ENCODE results near the gene ARMC8.
A peak's percentile ranks its signal among the peaks of the same experiment; 100 is the strongest.

ARMC8 gene

DNA sequence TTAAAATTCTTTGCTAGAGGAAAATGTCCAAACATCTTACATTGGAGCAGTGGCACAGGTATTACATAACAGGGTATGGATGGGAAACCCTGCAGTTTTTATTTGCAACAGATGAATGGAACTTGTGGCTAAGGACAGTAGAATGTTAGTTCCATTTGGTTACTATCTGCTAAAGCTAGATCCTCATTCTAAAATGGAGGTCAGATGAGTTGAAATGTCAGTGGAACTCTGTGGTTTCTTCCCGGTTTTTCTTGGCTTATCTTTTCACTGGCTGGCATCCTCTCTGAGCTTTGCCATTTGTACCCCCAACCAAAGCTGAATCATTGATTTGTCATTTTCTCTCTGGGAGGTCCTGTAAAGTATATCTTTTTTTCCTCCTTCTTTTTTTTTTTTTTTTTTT, 68.9 kb downstream of the ARMC8 start:
- TF ChIP-seq, protein P1, sequence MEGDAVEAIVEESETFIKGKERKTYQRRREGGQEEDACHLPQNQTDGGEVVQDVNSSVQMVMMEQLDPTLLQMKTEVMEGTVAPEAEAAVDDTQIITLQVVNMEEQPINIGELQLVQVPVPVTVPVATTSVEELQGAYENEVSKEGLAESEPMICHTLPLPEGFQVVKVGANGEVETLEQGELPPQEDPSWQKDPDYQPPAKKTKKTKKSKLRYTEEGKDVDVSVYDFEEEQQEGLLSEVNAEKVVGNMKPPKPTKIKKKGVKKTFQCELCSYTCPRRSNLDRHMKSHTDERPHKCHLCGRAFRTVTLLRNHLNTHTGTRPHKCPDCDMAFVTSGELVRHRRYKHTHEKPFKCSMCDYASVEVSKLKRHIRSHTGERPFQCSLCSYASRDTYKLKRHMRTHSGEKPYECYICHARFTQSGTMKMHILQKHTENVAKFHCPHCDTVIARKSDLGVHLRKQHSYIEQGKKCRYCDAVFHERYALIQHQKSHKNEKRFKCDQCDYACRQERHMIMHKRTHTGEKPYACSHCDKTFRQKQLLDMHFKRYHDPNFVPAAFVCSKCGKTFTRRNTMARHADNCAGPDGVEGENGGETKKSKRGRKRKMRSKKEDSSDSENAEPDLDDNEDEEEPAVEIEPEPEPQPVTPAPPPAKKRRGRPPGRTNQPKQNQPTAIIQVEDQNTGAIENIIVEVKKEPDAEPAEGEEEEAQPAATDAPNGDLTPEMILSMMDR (IDR thresholded peaks at IDR 0.05; ENCODE audit: insufficient read depth, low read depth, low read length, missing control alignments), result no peak
- DNase-seq (ENCODE audit: low read depth), result no peak
- H3K4me3 ChIP-seq (ENCODE audit: low read depth, low read length), result no peak overlapping the region

- peak; percentile 6 for DNase-seq (ENCODE audit: low read depth)
- TF ChIP-seq, protein P1 (IDR thresholded peaks at IDR 0.05; ENCODE audit: insufficient read depth, low read depth, low read length, missing control alignments), result no peak
- no peak overlapping the region for H3K4me3 ChIP-seq (ENCODE audit: low read depth, low read length)
These were observed 70.9 kb downstream of the ARMC8 start for GRCh38 chr3:138257986-138258385.

DNA sequence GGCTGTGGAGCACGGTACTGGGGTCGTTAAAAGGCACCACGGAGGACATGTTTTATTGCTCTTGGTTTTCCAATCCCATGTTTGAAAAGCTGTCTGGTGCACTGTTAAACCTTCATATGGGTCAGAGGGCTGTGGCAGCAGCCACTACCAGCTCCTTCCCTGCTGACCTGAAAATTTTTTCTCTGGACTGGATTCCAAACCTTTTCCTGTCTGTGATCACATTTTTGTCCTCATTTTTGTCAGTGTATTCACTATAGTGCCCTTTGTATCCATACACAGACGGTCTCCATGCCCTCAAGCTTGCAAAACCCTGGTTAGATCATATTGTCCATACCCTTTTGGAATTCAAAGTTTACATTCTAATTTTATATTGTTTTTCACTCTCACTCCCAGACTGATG, 72.0 kb downstream of the ARMC8 start:
- TF ChIP-seq, protein P1 (IDR thresholded peaks at IDR 0.05; ENCODE audit: insufficient read depth, low read depth, low read length, missing control alignments), result no peak
- DNase-seq (ENCODE audit: low read depth), result no peak
- H3K4me3 ChIP-seq (ENCODE audit: low read depth, low read length), result no peak overlapping the region

- TF ChIP-seq, protein P1 (IDR thresholded peaks at IDR 0.05; ENCODE audit: insufficient read depth, low read depth, low read length, missing control alignments), result no peak
- H3K4me3 ChIP-seq (ENCODE audit: low read depth, low read length), result no peak overlapping the region
- no peak for DNase-seq (ENCODE audit: low read depth)
These were observed 73.5 kb downstream of the ARMC8 start for GRCh38 chr3:138260611-138261010.

DNA sequence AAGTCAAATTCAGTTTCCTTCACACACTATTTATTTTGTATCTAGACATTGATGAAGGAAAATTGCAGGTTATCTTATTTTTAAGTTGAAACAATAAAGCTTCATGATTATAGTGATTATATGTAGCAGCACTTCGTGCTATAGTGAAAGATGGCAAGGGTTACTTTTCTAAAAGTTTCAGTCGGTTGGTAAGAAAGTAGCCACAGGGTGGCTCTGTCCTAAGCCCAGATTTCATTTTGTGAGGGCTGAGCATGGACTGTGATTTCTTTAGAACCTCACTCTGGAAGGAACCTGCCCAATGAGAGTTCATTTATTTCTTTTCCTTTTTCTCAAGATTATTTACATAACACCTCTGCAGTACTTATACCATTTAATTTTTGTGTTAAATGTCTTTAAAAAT, 76.0 kb downstream of the ARMC8 start:
- TF ChIP-seq, protein P1 (IDR thresholded peaks at IDR 0.05; ENCODE audit: insufficient read depth, low read depth, low read length, missing control alignments), result no peak
- DNase-seq (ENCODE audit: low read depth), result no peak
- no peak overlapping the region for H3K4me3 ChIP-seq (ENCODE audit: low read depth, low read length)

DNA sequence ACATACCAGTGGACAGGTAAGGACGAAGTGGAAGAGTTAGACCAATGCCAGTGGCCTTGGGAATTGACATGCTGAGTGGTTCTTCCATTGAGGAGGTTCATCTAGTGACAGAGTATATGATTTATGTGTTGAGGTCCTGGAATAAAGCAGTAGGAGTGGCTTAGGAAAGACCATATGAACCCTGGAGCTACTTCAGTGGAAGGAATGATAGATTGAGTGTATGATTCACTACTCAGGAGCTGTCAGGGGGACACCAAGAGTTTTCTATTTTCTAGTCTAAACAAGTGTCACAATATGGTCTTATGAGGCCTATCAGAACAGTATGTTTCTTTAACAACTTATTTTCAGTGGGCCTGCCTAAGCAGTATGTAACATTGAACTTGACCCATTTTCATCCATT, 78.6 kb downstream of the ARMC8 start:
- no peak overlapping the region for H3K4me3 ChIP-seq (ENCODE audit: low read depth, low read length)
- DNase-seq (ENCODE audit: low read depth), result no peak
- TF ChIP-seq, protein P1 (IDR thresholded peaks at IDR 0.05; ENCODE audit: insufficient read depth, low read depth, low read length, missing control alignments), result no peak

GRCh38 chr3:138267083-138267482, 80.0 kb downstream of the ARMC8 start:
- H3K4me3 ChIP-seq (ENCODE audit: low read depth, low read length), result no peak overlapping the region
- TF ChIP-seq, protein P1 (IDR thresholded peaks at IDR 0.05; ENCODE audit: insufficient read depth, low read depth, low read length, missing control alignments), result no peak
- no peak for DNase-seq (ENCODE audit: low read depth)
